Stomach (tissue), 9 donors: ENCODE data around the gene REM1. TPM values are rescaled to one million over a fixed set of nuclear protein-coding genes. Genes with fewer than 3 reads are reported as not detected.

Source experiments
- DNase-seq, 2 donors: peaks; one replicate each; pipeline versions ENCODE4 v3.0.0 to v3.0.0-alpha.2; 2013 to 2019
- H3K27ac ChIP-seq, 5 donors: fragments of 200-600 bp in 4 of 5; sonication (generic) in 4 of 5; one replicate each; pipeline ENCODE4 v1.5.1; 2013 to 2019; ENCODE audit warnings: mild to moderate bottlenecking in 1 of 5, moderate library complexity in 1 of 5
- H3K27me3 ChIP-seq, 3 donors: fragments of 200-600 bp; sonication (generic); one replicate each; pipeline ENCODE4 v1.5.1; 2017 to 2019; ENCODE audit warnings: mixed run types in 1 of 3
- H3K36me3 ChIP-seq, 4 donors: fragments of 200-600 bp; sonication (generic); 1 replicate in 3 of 4; 2 replicates in 1 of 4; pipeline ENCODE4 v1.5.1; 2016 to 2019
- H3K4me1 ChIP-seq, 4 donors: fragments of 200-600 bp; sonication (generic); one replicate each; pipeline ENCODE4 v1.5.1; 2016 to 2019
- H3K4me3 ChIP-seq, 4 donors: fragments of 200-600 bp; sonication (generic) in 3 of 4; one replicate each; pipeline ENCODE4 v1.5.1; 2016 to 2019; ENCODE audit warnings: mild to moderate bottlenecking in 1 of 4
- H3K9me3 ChIP-seq, 4 donors: fragments of 200-600 bp; sonication (generic); one replicate each; pipeline ENCODE4 v1.5.1; 2016 to 2019
- EP300 ChIP-seq: sonication (generic); formaldehyde crosslinking; IDR thresholded peaks from one replicate; pipeline ENCODE4 v1.6.1; 2017; ENCODE audit warnings: antibody characterized with exemption
- POLR2A ChIP-seq, 4 donors: fragments of 450-650 bp; IDR thresholded peaks; one replicate each; pipeline ENCODE4 v1.6.1; 2016; ENCODE audit warnings: antibody characterized with exemption in 4 of 4, control low read depth in 2 of 4, mild to moderate bottlenecking in 1 of 4, moderate library complexity in 1 of 4
- POLR2AphosphoS5 ChIP-seq, 3 donors: sonication (generic); formaldehyde crosslinking; IDR thresholded peaks; one replicate each; pipeline ENCODE4 v1.6.1; 2016; ENCODE audit warnings: antibody characterized with exemption in 3 of 3
- WGBS, 5 donors: extraction: QIAGEN DNeasy Blood & Tissue Kit in 3 of 5; methylation state at CpG; one replicate each; pipeline versions ENCODE4 v1.1.5 to v1.1.7; 2013 to 2018; 5-methylcytosine and 5-hydroxymethylcytosine counted together
- intact Hi-C: fragments of 100-400 bp; cut with DNase I; formaldehyde crosslinking; loops from one replicate; pipeline ENCODE4 v1.15.1; 2023; ENCODE audit warnings: low total_unique reads
- polyA plus RNA-seq, 3 donors: library from polyadenylated mRNA; stranded (reverse); fragments of 200-250 nt; gene quantifications; one replicate each; pipeline ENCODE4 v1.2.3, GENCODE V29; 2013
- total RNA-seq, 5 donors: library from RNA; depleted of rRNA; stranded (reverse); fragments of >200 nt; gene quantifications; one replicate each; pipeline versions ENCODE4 v1.1.0 to v1.2.3, GENCODE V29; 2014 to 2016
- TF ChIP-seq, protein P1 (sequence below), 7 experiments: fragments of 450-650 bp in 4 of 7; fragments of 200-600 bp in 3 of 7; sonication (generic) in 3 of 7; IDR thresholded peaks; one replicate each; pipeline ENCODE4 v1.5.1; 2016 to 2019; ENCODE audit warnings: antibody characterized with exemption in 7 of 7, control low read depth in 2 of 7, mild to moderate bottlenecking in 1 of 7
- donor health status: healthy with polysubstance abuse.
- donor health status: Bipolar disorder and iron deficiency.
- donor health status: healthy.

REM1 gene
- total and polyA plus RNA-seq, 8 donors = 1.1 to 2.1 (median 1.3) TPM; not detected in 3

DNA sequence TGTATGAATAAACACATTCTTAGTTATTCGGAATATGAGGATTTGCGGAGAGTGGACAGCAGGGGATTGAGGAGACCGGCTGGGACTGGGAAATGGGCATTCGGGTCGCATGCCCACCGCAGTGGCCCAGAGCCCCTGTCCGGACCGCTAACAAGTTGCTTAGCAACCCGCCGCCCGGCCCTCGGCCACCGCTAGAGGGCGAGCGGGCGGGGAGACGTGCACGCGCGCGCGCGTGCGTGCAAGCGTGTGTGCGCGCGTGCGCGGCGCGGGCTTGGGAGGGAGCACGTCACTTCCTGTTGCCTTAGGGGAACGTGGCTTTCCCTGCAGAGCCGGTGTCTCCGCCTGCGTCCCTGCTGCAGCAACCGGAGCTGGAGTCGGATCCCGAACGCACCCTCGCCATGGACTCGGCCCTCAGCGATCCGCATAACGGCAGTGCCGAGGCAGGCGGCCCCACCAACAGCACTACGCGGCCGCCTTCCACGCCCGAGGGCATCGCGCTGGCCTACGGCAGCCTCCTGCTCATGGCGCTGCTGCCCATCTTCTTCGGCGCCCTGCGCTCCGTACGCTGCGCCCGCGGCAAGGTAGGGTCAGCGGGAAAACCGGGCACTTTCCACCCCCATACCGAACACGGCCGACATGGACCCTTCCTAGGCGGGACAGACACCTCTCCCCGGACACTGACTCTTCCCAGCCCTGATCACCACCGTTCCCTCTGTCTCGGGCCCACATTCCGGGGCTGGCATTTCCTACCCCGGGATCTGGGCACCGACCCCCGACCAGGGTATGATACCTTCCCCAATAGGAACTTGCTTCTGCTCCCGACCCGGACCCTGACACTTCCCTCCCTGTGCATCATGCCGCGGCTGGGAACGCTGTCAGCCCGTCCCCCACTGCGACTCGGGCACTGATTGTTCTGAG lies 39.3 kb downstream of the REM1 start, which contains the start of gene HM13:
HM13 (plus strand) TSS at position 289 of the 918 bp plus-strand sequence; CDS start at position 399, 110 bp downstream.
- peak; percentile 94 to 97 for DNase-seq
- TF ChIP-seq POLR2A (IDR thresholded peaks at IDR 0.05) (peak in 1 of 4 donors; percentile 78), EP300 (no peak), POLR2AphosphoS5 (IDR thresholded peaks at IDR 0.05) (peak; percentile 76 to 94 (median 93))
- TF ChIP-seq, protein P1, sequence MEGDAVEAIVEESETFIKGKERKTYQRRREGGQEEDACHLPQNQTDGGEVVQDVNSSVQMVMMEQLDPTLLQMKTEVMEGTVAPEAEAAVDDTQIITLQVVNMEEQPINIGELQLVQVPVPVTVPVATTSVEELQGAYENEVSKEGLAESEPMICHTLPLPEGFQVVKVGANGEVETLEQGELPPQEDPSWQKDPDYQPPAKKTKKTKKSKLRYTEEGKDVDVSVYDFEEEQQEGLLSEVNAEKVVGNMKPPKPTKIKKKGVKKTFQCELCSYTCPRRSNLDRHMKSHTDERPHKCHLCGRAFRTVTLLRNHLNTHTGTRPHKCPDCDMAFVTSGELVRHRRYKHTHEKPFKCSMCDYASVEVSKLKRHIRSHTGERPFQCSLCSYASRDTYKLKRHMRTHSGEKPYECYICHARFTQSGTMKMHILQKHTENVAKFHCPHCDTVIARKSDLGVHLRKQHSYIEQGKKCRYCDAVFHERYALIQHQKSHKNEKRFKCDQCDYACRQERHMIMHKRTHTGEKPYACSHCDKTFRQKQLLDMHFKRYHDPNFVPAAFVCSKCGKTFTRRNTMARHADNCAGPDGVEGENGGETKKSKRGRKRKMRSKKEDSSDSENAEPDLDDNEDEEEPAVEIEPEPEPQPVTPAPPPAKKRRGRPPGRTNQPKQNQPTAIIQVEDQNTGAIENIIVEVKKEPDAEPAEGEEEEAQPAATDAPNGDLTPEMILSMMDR (IDR thresholded peaks at IDR 0.05) = peak in 5 of 7 experiments; percentile 73 to 98 (median 97)
- intact Hi-C loops = no loop called here
- H3K4me1 ChIP-seq = peaks cover 31 to 51% (median 46%) of the 10 kb centered on the region in 4 donors
- H3K27me3 ChIP-seq = no peaks in the 10 kb centered on the region
- WGBS, 5 donors = 0 to 1% (median 0%) methylated on average over 31 to 86 of the region's 86 CpGs
- H3K9me3 ChIP-seq = no peaks in the 10 kb centered on the region
- H3K27ac ChIP-seq = peak within 1 kb of the TSS; percentile 88 to 93 (median 90)
- H3K4me3 ChIP-seq = peak within 1 kb of the TSS; percentile 86 to 97 (median 92)
- peaks cover 0 to 26% (median 16%) of the 10 kb centered on the region in 4 donors for H3K36me3 ChIP-seq

DNA sequence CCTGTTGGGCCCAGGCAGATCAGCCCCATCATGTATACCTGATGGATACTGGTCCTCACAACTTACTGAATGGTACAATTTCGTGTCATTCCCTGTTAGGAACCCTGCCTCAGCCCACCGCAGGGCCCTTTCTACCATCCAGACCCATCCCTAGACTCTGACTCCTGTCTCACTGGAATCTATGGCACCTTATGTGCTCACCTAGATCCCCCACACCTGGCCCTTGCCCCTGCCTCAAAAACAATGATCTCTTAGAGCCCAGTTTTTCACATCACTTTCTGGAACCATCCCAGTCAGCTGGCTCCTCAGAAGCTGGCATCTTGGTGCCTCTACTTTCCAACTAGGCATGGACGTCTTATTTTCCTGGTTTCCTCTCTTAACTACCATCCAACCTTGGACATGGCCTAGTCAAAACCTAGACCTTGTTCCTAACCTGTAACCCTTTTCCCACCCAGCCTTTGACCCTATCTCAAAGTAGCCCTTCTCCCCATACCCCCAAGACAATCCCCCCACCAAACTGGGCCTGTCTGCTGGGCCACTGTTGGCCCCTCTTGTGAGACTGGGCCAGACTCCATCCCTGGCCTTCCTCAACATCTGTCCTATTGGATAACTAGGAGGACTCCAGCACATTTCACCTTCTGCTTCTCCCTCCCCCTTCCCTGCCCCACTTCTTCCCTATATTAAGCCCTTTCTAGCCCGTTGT lies 40.1 kb downstream of the REM1 start:
- intact Hi-C loops = no loop called here
- H3K27me3 ChIP-seq = no peaks in the 10 kb centered on the region
- WGBS, 5 donors = 2 to 15% (median 7%) methylated on average over 4 of the region's 4 CpGs
- H3K9me3 ChIP-seq = no peaks in the 10 kb centered on the region
- TF ChIP-seq EP300 = no peak
- no peak for TF ChIP-seq POLR2A (IDR thresholded peaks at IDR 0.05)
- TF ChIP-seq POLR2AphosphoS5 (IDR thresholded peaks at IDR 0.05) = no peak
- TF ChIP-seq, protein P1 (IDR thresholded peaks at IDR 0.05) = no peak
- peak overlapping the region; percentile 86 to 97 (median 92) for H3K4me3 ChIP-seq
- no peak for DNase-seq
- peak overlapping the region; percentile 88 to 93 (median 90) for H3K27ac ChIP-seq
- H3K4me1 ChIP-seq = peaks cover 31 to 59% (median 50%) of the 10 kb centered on the region in 4 donors
- peaks cover 0 to 27% (median 20%) of the 10 kb centered on the region in 4 donors for H3K36me3 ChIP-seq

DNA sequence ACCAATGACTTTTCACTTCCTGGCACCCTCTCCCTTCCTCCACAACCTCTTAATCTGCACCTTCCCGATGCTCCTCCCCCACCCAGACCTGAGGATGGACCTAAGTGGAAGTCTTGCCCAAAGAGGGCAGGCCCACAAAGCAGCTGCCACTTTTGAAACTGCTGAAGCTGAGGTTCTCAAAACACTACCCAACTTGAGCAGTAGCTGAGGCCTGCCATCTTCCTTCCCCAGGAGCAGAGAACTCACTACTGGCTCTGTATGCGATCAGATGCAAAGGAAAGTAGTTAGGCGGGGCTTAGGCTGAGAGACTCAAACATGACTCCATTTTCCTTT lies 40.7 kb downstream of the REM1 start:
- Histone ChIP-seq H3K36me3 (peaks cover 0 to 31% (median 25%) of the 10 kb centered on the region in 4 donors), H3K4me1 (peaks cover 36 to 64% (median 55%) of the 10 kb centered on the region in 4 donors), H3K27ac (peak overlapping the region in 4 of 5 donors; percentile 88 to 92 (median 89)), H3K4me3 (peak overlapping the region; percentile 86 to 97 (median 92)), H3K9me3 (no peaks in the 10 kb centered on the region), H3K27me3 (no peaks in the 10 kb centered on the region)
- DNase-seq = no peak
- no peak for TF ChIP-seq POLR2AphosphoS5 (IDR thresholded peaks at IDR 0.05)
- TF ChIP-seq, protein P1 (IDR thresholded peaks at IDR 0.05) = no peak
- no peak for TF ChIP-seq POLR2A (IDR thresholded peaks at IDR 0.05)
- TF ChIP-seq EP300 = no peak
- 37 to 75% (median 53%) methylated on average over 3 of the region's 3 CpGs for WGBS, 5 donors
- intact Hi-C loops = no loop called here

DNA sequence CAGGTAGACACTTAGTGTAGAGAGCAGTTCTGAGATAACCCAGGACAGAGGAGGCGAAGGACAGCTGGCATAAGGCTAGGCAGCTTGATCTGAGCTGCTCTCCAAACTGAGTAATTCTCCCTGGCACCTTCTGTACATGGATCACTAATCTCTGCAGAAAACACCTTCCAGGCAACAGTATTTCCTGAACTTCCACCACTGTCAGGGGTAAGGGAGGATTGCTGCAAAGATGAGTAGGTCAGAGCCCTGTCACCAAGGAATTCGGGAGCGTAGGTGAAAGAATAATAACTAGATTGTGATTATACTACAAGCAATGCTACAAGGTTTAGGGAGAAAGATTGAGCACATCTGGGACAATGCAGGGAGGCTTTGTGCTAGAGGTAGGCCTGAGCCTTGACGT lies 41.1 kb downstream of the REM1 start:
- Histone ChIP-seq H3K9me3 (no peaks in the 10 kb centered on the region), H3K27ac (peak overlapping the region in 4 of 5 donors; percentile 14 to 92 (median 89)), H3K27me3 (no peaks in the 10 kb centered on the region), H3K36me3 (peaks cover 0 to 35% (median 28%) of the 10 kb centered on the region in 4 donors), H3K4me3 (peak overlapping the region; percentile 86 to 97 (median 92)), H3K4me1 (peaks cover 37 to 68% (median 58%) of the 10 kb centered on the region in 4 donors)
- intact Hi-C loops = no loop called here
- 72 to 86% (median 83%) methylated on average over 4 of the region's 4 CpGs for WGBS, 5 donors
- no peak for TF ChIP-seq EP300
- TF ChIP-seq POLR2A (IDR thresholded peaks at IDR 0.05) = no peak
- TF ChIP-seq, protein P1 (IDR thresholded peaks at IDR 0.05) = no peak
- TF ChIP-seq POLR2AphosphoS5 (IDR thresholded peaks at IDR 0.05) = no peak
- no peak for DNase-seq
